Measurements from ENCODE around the gene DUSP9.

GRCh38 chrX:153645921-153646488, 998 bp upstream of the DUSP9 start:
- TF ChIP-seq CTCF (IDR thresholded peaks at IDR 0.05) (no peak), POLR2A (IDR thresholded peaks at IDR 0.05) (no peak), POLR2AphosphoS5 (IDR thresholded peaks at IDR 0.05) (no peak)

Data from prostate gland (tissue), 2 donors.